ENCODE measurements around the gene ADAR.

The ADAR gene

GRCh38 chr1:154557248-154557938 lies 50.6 kb downstream of the ADAR start:
- DNase-seq = no peak

DNA sequence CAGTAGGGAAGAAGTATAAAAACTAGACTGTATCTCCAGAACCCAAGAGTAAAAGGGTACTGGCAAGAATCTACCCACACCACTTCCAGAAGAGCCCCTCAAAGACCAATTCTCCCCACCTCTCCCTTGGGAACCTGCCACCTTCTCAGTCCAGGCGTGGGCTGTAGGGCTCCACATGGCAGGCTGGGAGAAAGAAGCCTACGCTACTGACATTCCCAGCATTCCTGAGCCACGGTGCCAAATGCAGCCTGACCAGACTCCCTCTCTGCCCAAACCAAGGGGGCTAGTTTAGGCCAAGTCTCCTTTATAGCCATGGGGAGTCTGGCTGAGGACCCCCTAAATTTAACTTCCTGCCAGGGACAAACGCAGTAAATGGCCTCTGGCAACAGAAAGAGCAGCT lies 51.6 kb downstream of the ADAR start:
- DNase-seq = no peak

GRCh38 chr1:154553056-154554030 lies 54.6 kb downstream of the ADAR start:
- no peak for DNase-seq

DNA sequence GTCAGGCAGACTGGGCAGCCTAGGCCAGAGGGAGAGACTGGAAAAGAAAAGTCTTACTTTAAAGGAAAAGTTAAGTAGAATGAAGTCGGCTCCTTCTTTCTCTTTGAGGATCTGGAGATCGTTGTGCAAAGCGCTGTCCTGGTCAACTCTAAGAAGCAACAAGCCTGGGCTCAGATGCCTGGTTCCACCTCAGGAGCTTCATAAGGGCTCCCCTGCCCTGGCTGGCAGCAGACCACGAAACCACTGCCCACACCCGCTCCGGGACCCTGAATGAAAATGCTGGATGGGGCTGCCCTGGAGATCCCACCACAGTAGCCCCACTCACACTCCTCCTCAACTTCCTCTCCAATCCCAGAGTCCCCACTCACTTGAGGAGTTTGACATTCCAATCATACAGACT lies 56.0 kb downstream of the ADAR start:
- DNase-seq = no peak

GRCh38 chr1:154551474-154551873 lies 56.5 kb downstream of the ADAR start:
- no peak for DNase-seq

GRCh38 chr1:154550657-154551056 lies 57.3 kb downstream of the ADAR start:
- DNase-seq = no peak

- DNase-seq = no peak
Observed at GRCh38 chr1:154550070-154550469, 57.9 kb downstream of the ADAR start.

DNA sequence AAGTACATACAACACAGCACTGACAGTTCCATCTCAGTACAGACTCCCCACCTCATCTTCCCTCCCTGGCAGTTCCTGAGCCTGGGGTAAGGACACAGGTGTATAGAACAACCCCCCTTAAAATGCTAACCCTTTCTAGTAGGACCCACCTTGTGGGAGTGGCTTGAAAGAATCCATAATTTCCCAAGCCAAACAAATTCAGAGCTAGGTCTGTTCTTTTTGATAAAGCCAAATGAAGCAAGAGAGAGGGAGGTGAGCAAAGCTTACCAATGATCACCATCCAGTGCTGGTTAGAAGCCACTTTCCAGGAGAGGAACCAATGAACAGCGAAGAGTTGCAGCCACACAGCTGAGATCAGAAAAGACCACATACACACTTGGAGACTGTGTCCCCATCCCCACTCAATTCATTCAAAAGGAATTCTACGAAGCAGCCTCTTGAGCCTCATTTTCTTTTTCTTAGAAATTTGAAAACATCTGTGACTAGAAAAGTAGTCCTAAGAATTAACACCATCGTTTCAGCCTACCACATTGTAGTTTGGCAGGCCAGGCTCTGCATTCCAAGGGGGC lies 58.7 kb downstream of the ADAR start:
- DNase-seq = no peak

DNA sequence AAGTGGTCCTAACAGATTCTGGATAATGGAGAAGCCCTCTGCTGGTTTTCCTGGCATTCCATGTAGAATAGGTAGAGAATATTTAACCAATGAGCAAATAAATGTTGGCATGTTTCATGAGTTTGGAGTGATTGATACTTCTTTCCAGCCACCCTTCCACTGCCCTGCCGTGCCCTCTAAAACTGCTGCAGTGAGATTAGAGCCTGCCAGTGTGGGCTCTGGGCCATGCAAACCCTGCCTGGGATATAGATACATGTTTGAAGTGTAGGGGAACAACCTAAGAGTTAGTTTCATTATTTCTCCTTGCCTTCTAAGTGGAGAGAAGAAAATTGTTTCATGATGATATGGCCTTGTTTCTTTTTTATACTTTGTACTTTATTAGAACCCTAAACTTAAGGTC lies 60.0 kb downstream of the ADAR start:
- DNase-seq = no peak

DNA sequence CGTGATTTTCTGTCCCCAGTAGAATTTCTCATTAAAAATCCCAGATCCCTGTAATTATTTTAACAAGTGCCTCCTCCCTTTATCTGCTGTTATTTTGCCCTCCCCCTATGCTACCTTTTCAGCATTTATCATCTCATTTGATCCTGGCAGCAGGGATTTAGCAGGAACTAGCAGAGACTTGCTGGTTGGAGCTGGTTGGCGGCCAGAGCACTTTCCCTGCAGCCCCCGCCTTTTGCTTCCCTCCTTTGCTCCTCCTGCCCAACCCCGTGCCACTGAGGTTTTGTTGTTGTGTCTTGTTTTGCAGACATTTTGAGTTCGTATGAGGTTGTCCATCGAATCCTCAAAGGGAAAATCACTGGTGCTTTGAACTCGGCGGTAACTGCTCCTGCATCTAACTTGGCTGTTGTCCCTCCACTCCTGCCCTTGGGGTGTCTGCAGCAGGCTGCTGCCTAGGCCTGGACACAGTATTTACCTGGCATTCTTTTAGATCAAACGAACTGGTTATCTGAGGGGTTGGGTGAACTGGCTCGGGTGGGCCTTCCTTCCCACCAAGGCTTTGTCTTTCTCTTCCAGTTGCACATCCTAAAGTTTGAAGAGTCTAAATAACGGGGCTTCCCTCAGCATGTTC lies 60.8 kb downstream of the ADAR start:
- DNase-seq = no peak

- peak; percentile 45 to 62 for DNase-seq
Observed at GRCh38 chr1:154546264-154547063, 61.5 kb downstream of the ADAR start.

- DNase-seq = no peak
Observed at GRCh38 chr1:154541231-154541630, 66.8 kb downstream of the ADAR start.

DNA sequence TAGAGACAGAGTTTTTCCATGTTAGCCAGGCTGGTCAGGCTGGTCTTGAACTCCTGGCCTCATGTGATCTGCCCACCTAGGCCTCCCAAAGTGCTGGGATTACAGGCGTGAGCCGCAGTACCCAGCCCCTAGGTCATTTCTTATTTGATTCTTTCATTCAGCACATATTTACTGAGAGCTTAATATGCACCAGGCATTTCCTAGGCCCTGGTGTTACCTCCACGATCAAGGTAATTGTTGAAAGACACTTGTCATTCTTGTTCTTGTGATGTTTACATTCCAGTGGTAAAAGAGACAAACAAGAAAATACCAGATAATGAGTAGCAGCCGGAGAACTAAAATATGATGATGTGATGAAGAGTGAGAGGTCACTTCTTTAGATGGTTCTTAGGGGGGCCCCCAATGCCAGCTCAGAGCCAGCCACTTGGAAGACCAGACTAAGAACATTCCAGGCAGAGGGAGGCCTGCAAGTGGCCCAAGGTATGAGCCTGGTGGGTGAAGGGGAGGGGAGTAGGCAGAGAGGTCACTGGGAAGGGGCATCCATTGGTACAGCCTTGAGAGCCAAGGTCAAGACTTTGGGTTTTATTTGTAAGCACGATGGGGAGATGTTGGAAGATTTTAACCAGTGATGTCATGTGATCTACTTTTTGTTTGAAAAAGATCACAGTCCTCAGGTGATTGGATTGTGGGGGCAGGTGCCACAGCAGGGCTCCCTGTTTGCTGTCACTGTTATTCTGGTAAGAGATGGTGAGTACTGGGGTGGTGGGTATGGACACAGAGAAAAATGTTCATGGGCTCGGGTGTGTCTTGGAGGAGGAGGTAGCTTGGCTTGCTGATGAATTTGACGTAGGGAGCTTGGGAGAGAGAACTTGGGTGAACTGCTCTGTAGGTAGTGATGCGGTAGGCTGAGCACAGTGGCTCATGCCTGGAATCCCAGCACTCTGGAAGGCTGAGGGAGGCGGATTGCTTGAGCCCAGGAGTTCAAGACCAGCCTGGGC lies 68.2 kb downstream of the ADAR start:
- no peak for DNase-seq

GRCh38 chr1:154536570-154536969 lies 71.4 kb downstream of the ADAR start:
- no peak for DNase-seq

DNA sequence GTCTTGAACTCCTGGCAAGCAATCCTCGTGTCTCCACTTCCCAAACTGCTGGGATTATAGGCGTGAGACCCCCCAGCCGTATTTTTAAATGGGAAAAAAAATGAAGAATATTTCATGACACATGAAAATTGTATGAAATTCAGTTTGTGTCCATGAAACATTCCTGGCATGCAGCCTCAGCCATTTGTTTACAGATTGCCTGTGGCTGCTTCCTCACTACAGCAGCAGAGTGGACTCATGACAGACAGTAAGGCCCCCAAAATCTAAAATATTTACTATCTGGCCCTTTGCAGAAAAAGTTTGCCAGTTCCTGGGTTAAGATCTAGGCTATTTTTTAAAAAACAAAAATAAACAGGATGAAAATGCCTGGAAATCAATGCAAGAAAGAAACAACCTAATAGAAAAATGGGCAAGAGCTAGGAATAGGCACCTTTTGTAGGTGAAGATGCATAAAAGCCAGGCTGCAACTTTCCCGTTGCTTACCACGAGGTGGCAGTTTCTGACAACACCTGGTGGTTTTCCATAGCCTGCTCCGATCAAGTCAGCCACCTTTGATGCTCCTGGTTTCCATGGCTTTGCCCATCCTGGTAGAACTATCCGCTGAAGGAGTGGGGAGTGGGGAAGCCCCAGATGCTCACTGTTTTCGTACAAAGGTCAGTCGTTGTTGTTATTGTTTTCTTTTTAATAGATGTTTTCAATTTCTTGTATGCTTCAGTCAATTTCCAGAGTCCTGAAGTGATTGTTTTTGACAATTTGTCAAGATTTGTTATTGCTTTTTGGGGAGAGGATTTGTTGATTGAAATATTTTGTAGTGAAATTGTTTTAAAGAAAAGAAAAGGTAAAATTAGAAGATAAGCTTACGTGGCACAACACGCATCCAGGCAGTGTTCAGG lies 73.8 kb downstream of the ADAR start:
- peak; percentile 47 to 67 for DNase-seq

All from NCI-H524 (cell line).